PC-9 (cell line): ENCODE measurements around the gene TBCK.

ENCODE experiments used
- CTCF ChIP-seq: fragments of 200-600 bp; sonication (generic); conservative IDR thresholded peaks from 2 replicates; pipeline ENCODE4 v1.6.1; 2017; ENCODE audit warnings: mixed run types, antibody characterized with exemption, mild to moderate bottlenecking, moderate library complexity
- EZH2 ChIP-seq: fragments of 200-600 bp; sonication (generic); IDR thresholded peaks from 2 replicates; pipeline ENCODE4 v1.8.0; 2017; ENCODE audit warnings: antibody characterized with exemption, low read depth

- TF ChIP-seq EZH2 (no peak), CTCF (no peak)
Observed at GRCh38 chr4:106231931-106232330, 84.1 kb downstream of the TBCK start.
